ENCODE results near the gene CDK6. TPM values are rescaled to one million over a fixed set of nuclear protein-coding genes. Genes with fewer than 3 reads are reported as not detected.
A peak's percentile ranks its signal among the peaks of the same experiment; 100 is the strongest.

The CDK6 gene
- total RNA-seq, 2 donors from 2014 or later: 28.5 to 36.6 TPM

DNA sequence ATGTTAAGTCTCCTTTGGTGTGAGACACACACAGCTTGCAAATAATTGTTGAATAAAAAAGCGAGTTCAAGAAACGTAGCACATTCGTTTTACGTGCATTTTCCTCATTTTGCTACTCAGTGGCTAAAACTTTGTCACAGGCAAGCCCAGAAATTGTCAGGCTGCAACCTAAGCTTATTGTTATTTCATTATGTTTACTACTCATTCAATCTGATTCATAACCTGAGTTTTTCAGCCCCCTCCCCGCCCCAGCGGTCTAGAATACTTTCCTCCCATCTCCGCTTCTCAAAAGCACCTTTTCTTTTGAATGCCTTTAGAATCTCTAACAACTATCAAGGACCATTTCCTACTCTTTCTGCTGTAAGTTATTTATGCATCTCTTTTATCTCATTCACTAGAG, 247.3 kb downstream of the CDK6 start:
- H3K36me3 ChIP-seq (ENCODE audit: control insufficient read depth, insufficient read depth, low read length): peaks cover 26% of the 10 kb centered on the region
- H3K9me3 Mint-ChIP-seq: peaks cover 6% of the 10 kb centered on the region
- 47 to 72% methylated on average over 5 to 7 of the region's 7 CpGs for WGBS, 2 experiments (ENCODE audit: insufficient coverage in 1 of 2, insufficient read length in 1 of 2)
- DNase-seq: no peak
- H3K27ac ChIP-seq (ENCODE audit: low read depth, low read length): no peak overlapping the region
- H3K9ac ChIP-seq (ENCODE audit: extremely low read depth, low read length, poor library complexity, severe bottlenecking): peak overlapping the region; percentile 86
- peaks cover 9% of the 10 kb centered on the region for H3K4me1 Mint-ChIP-seq
- H3K4me3 Mint-ChIP-seq: peak overlapping the region; percentile 91
- H3K36me3 Mint-ChIP-seq (ENCODE audit: low read depth): peaks cover 12% of the 10 kb centered on the region
- H3K4me1 ChIP-seq (ENCODE audit: control insufficient read depth, insufficient read depth, low read length): no peaks in the 10 kb centered on the region
- TF ChIP-seq, protein P1, sequence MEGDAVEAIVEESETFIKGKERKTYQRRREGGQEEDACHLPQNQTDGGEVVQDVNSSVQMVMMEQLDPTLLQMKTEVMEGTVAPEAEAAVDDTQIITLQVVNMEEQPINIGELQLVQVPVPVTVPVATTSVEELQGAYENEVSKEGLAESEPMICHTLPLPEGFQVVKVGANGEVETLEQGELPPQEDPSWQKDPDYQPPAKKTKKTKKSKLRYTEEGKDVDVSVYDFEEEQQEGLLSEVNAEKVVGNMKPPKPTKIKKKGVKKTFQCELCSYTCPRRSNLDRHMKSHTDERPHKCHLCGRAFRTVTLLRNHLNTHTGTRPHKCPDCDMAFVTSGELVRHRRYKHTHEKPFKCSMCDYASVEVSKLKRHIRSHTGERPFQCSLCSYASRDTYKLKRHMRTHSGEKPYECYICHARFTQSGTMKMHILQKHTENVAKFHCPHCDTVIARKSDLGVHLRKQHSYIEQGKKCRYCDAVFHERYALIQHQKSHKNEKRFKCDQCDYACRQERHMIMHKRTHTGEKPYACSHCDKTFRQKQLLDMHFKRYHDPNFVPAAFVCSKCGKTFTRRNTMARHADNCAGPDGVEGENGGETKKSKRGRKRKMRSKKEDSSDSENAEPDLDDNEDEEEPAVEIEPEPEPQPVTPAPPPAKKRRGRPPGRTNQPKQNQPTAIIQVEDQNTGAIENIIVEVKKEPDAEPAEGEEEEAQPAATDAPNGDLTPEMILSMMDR (conservative IDR thresholded peaks at IDR 0.05): no peak
- peaks cover 22% of the 10 kb centered on the region for H3K27me3 ChIP-seq (ENCODE audit: control insufficient read depth, insufficient read depth, low read length, poor library complexity, severe bottlenecking)
- no peaks in the 10 kb centered on the region for H3K9me3 ChIP-seq (ENCODE audit: control insufficient read depth, low read length)
- H3K27ac Mint-ChIP-seq: peak overlapping the region; percentile 98
- H3K27me3 Mint-ChIP-seq (ENCODE audit: insufficient read depth): peaks cover 24% of the 10 kb centered on the region
- peak overlapping the region; percentile 91 for H3K4me3 ChIP-seq (ENCODE audit: low read length)

DNA sequence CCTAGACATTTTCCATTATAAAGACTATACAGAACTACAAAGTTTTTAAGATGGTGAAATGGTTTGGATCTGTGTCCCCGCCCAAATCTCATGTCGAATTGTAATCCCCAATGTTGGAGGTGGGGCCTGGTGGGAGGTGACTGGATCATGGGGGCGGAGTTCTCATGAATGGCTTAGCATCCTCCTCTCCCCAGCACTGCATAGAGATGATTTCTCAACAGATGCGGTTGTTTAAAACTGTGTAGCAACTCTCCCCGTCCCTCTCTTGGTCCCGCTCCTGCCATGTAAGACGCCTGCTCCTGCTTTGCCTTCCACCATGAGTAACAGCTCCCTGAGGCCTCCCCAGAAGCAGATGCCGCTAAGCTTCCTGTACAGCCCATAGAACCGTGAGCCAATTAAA, 247.8 kb downstream of the CDK6 start:
- Mint-ChIP-seq H3K36me3 (ENCODE audit: low read depth) (peaks cover 14% of the 10 kb centered on the region), H3K27me3 (ENCODE audit: insufficient read depth) (peaks cover 24% of the 10 kb centered on the region), H3K4me3 (peak overlapping the region; percentile 91), H3K27ac (peak overlapping the region; percentile 65), H3K9me3 (peaks cover 6% of the 10 kb centered on the region), H3K4me1 (peaks cover 9% of the 10 kb centered on the region)
- Histone ChIP-seq H3K9me3 (ENCODE audit: control insufficient read depth, low read length) (no peaks in the 10 kb centered on the region), H3K36me3 (ENCODE audit: control insufficient read depth, insufficient read depth, low read length) (peaks cover 26% of the 10 kb centered on the region), H3K4me1 (ENCODE audit: control insufficient read depth, insufficient read depth, low read length) (no peaks in the 10 kb centered on the region), H3K9ac (ENCODE audit: extremely low read depth, low read length, poor library complexity, severe bottlenecking) (no peak overlapping the region), H3K4me3 (ENCODE audit: low read length) (peak overlapping the region; percentile 91), H3K27ac (ENCODE audit: low read depth, low read length) (no peak overlapping the region), H3K27me3 (ENCODE audit: control insufficient read depth, insufficient read depth, low read length, poor library complexity, severe bottlenecking) (peaks cover 22% of the 10 kb centered on the region)
- WGBS, 2 experiments (ENCODE audit: insufficient coverage in 1 of 2, insufficient read length in 1 of 2): 87% methylated on average over 6 to 9 of the region's 9 CpGs
- TF ChIP-seq, protein P1 (conservative IDR thresholded peaks at IDR 0.05): no peak
- DNase-seq: peak; percentile 50

DNA sequence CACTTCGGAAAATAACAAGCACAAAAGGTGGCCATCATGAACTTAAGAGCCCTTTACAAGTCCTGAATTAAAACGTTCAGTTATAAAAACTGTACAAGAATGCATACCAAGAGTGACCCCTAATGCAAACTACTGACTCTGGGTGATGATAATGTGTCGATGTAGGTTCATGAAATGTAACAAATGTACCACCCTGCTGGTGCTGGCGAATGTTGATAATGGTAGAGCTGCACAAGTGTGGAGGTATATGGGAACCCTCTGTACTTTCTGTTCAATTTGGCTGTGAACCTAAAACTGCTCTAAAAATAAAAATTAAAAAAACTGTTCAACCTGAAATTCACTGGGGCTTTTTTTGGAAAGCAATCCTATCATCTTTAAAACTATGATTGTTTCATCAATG, 249.5 kb downstream of the CDK6 start:
- no peak overlapping the region for H3K9ac ChIP-seq (ENCODE audit: extremely low read depth, low read length, poor library complexity, severe bottlenecking)
- no peak overlapping the region for H3K4me3 ChIP-seq (ENCODE audit: low read length)
- H3K27ac ChIP-seq (ENCODE audit: low read depth, low read length): no peak overlapping the region
- peaks cover 10% of the 10 kb centered on the region for H3K9me3 Mint-ChIP-seq
- no peaks in the 10 kb centered on the region for H3K9me3 ChIP-seq (ENCODE audit: control insufficient read depth, low read length)
- H3K27me3 ChIP-seq (ENCODE audit: control insufficient read depth, insufficient read depth, low read length, poor library complexity, severe bottlenecking): peaks cover 14% of the 10 kb centered on the region
- H3K36me3 Mint-ChIP-seq (ENCODE audit: low read depth): peaks cover 23% of the 10 kb centered on the region
- H3K27me3 Mint-ChIP-seq (ENCODE audit: insufficient read depth): peaks cover 11% of the 10 kb centered on the region
- no peak overlapping the region for H3K4me3 Mint-ChIP-seq
- H3K4me1 ChIP-seq (ENCODE audit: control insufficient read depth, insufficient read depth, low read length): no peaks in the 10 kb centered on the region
- WGBS, 2 experiments (ENCODE audit: insufficient coverage in 1 of 2, insufficient read length in 1 of 2): 95% methylated on average over 2 to 4 of the region's 4 CpGs
- peaks cover 29% of the 10 kb centered on the region for H3K36me3 ChIP-seq (ENCODE audit: control insufficient read depth, insufficient read depth, low read length)
- TF ChIP-seq, protein P1 (conservative IDR thresholded peaks at IDR 0.05): no peak
- peaks cover 9% of the 10 kb centered on the region for H3K4me1 Mint-ChIP-seq
- DNase-seq: no peak
- no peak overlapping the region for H3K27ac Mint-ChIP-seq
